ENCODE results near the gene LRMDA.

Gene LRMDA

DNA sequence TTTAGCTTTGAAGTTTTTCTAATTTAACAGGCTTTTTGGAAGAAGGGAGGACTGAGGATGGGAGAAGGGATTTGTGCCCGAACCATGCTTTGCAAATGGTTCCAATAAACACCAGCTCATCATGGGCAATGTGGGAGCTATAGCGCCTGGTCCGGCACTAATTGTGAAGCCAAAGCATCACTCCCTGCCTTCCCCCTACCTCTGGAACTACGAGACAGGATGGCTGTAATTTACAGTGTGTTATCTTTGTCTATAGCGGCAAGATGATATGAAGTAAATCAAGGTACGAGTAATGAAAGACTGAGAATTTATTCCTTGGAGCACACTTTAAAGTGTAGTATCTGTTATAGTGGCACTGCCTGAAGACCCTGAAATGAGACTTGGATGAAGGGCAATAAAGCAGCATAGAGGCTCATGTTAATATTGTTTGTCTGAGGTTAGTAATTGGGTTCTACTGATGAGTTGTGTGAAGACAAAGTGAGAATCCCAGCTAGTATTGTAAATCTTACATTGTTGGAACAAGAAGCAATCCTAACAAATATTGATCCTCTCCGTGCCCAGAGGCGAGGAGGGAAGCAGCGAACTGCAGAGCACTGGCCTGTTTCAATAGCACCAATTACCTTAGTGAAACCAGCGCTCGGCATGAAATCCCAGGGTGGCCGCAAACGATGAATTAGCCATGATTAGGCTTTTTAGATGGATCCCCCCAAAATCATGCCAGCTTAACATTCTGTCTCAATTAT, 507.1 kb downstream of the LRMDA start:
- no peak for DNase-seq

DNA sequence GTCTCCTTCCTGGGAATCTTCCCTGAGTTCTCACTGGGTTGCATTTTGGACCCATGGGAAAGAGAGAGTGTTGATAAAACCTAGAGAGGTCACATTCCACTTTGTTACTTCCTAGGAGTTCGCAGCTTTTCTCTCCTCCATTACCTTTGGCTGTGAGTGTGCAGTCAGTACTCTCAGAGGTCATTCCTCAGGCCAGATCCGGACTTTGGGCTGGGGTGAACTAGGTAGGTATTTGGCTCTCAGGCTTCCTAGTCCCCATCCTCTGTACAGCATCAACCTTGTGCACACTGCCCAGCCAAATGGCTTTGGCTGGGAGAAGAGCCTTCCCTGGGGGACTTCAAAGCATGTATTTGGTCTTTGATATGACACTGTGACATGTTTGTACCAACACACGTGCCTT, 508.1 kb downstream of the LRMDA start:
- no peak for DNase-seq

DNA sequence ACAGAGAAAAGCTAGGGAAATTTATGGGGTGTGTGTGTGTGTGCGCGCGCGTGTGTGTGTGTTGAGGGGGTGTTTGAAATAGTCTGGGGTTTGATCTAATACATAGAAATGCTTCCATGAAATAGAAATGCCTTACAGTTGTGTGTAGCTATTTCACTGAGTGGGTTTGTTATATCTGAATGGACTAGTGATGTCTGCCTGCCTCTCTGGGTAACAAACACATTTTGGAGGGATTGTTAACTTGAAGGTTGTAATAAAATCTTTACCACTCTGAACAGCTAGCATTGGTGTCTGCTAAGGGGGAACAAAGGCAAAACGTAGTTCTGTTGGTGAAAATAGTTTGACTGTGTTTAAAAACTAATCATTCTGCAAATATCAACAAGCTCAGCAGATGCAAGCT, 509.3 kb downstream of the LRMDA start:
- no peak for DNase-seq

DNA sequence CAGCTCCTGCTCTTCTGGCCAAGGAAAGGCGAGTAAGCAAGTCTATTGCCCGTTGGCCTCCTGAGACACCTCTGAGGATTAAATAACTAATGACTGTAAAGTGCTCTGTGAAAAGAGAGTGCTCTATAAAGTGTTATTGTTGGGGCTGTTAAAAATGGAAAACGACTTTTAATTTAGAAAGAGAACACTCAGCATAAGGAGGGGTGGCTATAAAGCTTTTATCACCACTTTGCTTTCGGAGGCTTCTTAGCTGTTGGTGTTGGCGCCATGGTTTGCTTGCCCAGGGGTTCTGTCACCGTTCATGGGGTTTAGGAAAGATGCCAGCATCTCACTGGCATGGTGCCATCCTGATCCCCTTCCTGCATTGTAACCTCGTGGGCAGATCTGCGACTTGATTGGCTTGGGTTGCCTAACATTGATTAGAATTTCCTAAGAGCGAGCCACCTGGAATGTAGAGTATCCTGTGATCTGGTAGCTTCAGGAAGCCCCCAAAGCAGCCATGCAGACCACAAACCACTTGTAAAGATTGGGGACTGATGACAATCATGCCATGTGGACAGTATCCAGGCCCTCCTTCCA, 509.9 kb downstream of the LRMDA start:
- DNase-seq, result no peak

DNA sequence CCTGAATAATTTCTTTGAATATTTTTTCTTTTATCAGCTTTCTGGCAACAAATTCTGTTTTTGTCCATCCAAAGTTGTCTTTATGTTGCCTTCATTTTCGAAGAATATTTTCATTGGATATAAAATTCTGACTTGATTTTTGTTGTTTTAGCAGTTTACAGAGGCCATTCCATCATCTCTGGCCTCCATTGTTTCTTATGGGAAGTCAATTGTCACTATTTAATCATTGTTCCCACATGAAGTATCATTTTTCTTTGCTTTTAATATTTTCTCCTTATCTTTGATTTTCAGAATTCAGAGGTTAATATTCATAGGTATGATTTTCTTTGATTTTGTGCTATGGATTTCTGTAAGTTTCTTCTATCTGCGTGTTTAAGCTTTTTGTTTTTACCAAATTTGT, 512.6 kb downstream of the LRMDA start:
- DNase-seq, result no peak

DNA sequence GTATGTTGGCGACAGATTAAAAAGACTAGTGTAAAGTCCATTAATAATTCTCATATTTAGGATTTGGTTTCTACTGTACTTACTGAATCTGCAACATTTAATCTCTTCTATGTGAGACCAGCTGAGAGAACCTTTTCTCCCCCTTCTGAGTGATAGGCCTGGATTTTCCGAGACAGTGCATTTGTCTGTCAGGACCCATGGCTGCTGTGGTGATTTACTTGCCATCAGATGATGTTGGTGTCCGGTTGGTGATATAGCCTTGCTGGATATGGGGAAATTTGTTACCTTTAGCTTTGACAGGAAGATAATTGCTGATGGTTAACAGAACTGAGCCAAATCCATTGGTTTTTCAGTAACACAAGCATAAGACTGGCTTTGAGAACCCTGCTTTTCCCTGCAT, 517.2 kb downstream of the LRMDA start:
- no peak for DNase-seq

DNA sequence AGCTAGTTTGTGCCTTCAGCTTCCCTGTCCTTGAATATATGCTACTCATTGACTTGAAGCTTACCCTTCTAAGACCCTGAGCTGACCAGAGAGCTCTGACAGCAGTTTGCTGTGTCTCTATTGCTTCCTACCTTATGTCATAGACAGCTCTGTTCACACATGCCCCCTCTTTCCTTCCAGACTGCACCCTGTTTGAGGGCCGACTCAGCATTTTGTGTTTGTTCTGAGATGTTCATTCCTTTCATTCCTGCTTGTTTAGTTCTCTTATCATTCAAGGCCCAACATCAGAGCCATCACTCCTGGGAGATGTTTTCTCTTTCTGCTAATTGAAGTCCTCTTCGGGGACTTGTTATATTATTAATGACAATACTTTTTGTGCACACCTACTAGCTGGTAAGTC, 518.9 kb downstream of the LRMDA start:
- DNase-seq, result no peak

DNA sequence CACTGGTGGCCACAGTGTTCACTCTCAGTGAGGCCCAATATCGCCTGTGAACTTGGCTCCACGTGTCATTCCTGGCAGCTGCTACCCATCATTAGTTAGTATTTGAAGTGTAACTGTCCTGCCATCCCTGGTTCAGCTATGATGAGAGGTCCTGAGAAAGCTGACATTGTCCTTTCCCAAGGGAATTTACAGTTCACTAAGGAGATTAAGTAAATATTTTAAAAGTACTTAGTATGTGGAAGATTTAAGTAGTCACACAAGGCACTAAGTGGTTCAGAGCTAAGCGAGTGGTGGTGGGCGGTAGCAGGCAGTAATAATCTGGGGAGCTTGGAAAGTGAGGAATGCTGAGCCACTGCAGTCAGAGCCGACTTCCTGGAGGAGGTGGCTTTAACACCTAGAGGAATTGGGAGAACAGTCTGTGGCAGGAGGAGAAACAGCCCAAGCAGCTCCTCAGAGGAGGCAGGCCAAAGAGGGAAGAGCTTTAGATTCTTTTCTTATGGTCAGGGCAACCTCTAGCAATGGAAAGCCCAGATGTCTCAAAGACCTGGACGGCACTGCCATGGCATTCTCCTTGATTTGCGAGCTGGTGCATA, 519.7 kb downstream of the LRMDA start:
- no peak for DNase-seq

DNA sequence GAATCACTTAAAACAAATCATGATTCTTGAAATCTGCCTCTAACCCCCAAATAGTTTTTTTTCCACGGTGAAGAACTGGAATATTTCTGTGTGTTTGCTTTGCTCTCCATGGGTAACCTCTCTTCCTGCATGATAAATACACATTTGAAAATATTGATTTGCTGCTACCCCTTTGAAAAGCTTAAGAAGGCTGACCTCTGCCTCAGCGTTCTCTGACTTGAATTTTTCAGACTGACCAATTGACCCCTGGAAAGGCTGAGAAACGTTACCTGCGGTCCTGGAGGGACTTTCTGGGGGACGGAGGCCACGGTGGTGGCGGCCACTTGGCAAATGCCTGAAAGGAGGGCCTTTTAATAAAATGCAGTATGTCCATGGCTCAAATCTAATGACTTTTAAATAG, 520.2 kb downstream of the LRMDA start:
- DNase-seq, result no peak

DNA sequence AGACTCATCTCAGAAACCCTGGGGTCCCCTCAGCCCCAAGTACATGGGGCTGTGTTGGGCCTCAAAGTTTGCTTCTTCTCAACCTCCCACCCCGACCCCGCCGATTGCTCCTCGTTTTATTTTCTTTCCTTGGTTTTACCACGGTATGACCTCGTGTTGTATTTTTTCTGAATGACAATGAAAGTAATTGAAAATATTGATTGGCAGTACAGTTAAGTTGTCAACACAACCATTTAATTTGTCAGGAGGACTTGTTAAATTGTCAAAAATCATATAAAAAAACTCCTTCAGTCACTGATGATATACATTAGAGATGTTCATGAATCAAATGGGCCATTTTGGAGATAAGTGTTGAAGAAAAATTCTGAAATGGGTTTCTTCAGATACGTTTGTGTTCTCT, 520.7 kb downstream of the LRMDA start:
- DNase-seq, result no peak

DNA sequence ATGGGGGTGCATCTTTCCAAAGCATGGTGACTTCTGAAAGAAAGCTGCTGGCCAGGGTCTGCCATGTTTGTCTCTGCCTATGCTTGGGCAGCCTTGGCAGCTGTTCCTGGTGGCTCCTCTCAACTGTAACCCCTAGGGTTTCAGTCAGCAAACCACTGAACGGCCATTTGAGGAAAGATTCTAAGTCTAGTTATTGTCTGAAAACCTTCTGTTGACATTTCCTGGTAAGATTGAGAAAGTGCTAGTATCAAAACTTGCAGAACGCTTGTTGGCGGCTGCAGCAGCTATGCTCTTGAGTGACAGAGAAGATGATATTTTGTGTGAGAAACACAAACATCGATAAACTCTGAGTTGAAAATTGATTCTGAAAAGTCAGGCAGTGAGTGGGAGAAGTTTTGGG, 523.1 kb downstream of the LRMDA start:
- DNase-seq, result no peak

DNA sequence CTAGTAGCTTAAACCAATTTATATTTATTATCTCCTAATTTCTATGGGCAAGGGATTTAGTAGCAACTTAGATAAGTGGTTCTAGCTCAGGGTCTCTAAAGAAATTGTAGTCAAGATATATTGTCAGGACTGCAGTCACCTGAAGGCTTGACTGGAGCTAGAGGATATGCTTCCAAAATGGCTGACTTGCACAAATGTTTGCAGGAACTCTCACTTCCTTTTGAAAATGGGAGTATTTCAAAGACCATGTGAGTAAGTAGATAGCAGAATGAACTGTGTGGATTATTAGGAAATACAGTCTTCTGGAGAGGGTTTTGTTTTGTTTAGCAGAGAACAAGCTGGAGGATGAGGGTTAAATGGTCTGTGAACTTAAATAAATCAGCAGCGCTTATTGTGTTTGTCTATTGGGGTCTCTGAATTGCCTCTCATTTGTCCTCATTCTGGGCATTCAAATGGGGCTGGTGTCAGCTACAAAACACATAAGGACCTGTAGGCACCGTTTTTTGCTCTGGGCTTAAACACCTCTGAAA, 524.6 kb downstream of the LRMDA start:
- DNase-seq, result no peak

DNA sequence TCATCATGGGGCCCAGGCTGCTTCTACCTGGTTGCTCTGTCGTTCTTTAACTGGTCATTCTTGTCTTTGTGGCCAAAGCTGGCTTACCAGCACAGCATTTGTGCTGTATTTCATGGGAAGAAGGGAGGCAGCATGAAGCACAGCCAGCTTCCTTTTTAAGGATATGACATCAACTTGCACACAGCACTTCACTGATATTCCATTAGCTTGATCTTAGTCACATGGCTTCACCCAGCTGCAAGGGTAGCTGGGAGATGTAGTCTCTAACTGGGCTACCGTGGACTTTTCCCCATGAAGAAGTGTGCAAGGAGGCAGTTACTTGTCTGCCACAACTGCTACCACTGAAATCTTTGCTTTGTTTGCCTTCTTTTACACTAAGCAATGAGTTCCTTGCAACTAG, 525.2 kb downstream of the LRMDA start:
- no peak for DNase-seq

DNA sequence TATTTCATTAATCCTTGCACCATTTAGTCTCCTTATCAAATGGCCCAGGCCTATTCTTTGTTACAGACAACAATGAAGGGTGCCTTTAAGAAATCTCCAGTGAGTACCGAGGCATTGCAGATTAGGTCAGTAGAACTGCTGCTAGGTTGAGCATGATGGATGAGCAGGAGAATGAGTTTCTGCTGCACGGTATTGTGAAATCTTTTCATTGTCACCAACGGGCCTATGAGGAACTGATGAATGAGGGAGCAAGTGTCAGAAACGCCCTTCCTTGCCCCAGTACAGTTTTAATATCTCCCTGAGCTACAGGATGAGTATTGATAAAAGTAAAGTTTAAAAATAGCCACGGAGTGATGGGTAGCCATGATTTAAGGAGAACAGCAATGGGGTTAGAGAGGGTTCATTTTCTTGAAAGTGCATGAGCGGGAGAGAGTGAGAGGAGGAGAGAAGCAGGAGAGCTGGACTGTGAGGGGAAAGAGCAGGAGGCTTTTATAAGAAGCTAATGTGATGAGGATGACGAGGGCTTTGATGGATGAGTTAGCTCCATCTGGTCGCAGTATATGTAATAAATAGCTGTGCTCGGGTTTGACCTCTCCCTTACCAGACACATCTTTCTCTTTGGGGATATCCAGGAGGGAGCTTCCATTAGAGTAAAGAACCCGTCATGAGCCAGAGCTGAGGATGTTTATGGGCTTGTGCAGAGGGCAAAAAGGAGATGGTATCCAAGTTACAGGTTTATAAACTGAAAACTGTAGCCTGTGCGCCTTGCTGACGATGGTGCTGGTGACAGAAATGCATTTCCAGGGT, 526.1 kb downstream of the LRMDA start:
- DNase-seq, result no peak

DNA sequence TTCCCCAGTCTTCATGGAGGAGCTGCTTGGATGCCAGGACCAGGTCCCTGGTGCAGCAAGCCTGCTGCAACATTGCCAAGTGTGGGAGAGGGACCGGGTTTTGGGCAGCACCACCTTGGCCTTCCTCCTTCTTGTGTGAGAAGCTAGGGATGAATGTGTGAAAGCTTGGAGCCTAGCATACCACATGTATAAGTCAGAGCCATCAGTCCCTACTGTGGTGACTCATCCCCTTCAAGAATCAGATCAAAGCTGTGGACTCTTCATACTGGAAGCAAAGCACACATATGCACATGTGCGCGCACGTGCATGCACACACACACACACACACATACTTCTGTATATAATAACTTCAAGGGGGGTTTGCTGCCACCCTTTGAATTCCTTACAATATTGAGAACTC, 527.8 kb downstream of the LRMDA start:
- no peak for DNase-seq

DNA sequence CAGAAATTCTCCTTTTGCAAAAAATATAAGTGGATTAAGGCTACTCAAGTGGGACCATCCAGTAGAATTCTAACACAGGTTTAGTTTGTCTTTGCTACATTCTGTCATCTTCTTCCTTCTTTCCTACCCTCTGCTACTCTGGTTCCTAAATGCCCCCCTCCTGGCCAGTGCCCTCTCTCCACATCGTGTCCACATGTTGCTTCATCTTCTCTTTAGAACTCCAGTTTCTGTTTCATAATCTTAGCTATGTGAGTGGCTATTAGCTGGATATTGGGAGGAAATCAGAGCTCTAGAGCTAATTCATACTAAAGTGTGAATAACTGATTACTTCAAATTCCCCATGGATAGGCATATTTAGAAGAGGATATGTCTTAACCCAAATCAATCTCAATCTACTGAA, 528.5 kb downstream of the LRMDA start:
- DNase-seq, result no peak

DNA sequence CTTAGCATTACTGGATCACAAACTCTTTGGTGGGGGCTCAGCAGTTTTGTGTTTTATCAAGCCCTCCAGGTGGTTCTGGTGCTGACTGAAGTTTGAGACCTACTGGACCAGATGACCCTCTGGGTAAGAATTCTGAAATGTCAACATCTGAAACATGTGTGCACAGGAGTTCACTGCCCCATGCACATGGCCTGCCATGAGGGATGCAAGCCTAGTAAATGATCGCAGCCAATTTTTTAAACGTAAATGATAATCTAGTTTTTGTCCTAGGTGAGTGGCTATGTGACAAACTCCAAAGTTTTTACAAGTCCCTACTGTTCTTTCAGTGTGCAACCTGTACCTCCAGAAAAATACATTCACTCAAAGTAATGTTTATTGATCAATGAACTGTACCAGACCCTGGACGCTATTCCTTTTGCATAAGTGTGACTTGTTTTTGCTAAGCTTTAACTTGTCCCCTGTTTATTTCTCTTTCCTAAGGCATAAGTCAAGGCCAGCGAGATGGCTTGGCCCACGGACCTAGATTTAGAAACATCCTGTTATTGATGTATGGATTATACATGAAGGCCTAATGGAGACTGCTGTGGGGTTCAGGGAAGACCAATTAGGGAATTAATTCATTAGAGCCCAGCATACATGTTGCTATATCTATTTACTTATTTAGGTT, 531.1 kb downstream of the LRMDA start:
- DNase-seq, result no peak

DNA sequence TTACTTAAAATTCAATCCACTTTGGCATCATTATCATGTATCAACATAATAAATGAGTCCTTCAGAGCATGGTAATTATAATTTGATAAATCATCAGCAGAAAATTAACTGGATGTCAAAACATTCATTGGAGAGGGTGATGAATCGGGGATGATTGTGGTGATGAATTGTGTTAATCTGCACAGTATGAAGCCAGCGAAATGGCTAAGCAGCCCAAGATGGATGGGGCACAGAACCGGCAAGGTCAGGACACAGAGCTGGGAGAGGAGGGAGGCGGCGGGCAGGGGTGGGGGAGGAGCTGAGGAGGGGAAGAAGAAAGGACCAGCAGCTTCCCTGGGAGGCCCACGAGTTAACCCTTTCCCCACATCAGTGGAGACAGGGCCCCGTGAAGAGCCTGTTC, 536.1 kb downstream of the LRMDA start:
- no peak for DNase-seq

DNA sequence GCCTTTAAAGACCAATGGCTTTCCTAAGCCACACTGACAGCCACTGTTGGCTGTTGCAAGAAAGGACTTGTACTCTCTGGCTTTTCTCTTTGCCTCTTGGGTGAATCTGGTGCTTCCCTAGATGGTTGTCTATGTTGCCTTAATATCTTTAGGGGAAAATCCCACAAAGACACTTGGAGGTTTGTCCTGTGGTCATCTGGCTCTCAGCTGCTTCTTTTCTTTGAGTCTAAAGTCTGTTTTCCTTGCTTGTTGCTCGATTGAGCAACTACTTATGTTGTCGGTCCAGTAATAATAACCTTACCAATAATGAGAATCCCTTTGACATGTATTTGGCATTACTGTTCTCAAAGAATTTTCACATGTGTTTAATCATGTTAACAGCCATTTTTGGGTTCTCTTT, 537.6 kb downstream of the LRMDA start:
- DNase-seq, result no peak

DNA sequence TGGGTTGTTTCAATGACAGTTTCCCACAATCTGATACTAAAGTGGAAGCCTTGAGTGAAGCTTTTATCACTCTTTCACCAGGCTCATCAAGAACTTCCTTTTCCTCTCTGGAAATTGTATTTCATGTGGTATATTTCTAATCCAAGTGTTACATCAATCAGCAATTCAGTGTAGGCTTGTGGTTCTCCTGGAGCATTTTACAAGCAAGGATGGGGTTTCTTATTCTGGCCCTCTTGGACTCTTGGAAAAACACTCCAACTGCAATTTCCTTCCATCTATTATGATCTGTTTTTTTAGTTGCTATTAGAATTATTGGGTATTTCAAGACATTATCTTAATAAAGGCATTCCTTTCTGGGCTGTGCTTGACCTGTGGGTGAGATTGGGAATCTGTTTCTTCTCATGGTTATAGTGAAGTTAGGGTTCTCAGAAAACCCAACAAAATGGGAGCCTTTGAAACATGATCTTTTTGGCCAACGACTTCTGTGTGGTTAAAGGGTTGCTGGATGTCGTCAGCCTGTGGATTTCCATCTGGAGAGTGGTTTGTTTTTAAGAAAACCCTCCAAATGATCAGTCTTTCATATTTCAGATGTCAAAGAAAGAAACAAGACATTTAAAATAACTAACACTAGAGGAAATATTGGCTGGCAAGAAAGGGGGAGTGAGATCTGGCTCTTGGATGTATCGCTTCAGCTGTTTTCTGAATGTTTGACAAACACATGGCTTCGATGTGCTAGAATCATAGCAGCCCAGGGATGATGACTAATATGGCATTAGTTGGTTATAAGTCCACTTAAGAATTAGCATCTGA, 540.2 kb downstream of the LRMDA start:
- DNase-seq, result no peak

DNA sequence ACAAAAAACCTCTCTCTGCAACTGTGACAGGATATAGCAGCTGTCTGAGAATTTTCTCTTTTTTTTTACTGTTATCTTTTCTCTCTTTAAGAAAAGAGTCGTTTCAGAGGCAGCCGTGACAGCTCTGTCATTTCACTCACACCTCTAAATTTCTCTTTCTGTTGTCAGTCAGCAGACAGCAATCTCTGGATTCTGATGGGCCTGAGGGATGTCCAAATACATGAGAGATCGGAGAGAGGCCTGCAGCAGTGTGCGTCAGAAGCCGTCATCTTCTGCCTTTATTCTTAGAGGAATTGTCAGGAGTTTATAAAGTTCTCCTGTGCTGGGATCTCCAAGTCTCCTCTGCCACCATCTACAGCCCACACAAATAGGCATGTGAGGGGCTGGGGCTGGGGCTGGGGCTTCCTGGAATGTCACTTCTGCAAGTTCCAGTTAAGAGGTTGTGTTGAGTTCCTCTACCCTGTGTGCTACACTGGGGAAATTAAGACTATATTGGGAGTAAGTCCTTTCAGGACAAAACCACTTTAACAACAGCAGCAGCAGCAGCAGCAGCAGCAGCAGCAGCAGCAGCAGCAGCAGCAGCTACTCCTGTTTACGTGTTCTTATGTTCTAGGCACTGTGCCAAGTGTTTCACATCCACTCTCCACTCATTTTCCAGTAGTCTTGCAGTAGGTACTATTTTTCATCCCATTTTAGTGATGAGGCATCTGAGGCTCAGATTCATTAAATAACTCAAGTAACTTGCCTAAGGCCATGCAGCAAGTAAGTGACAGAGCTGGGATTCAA, 541.3 kb downstream of the LRMDA start:
- no peak for DNase-seq

Measured in NK-92 treated with Interleukin-12 subunit alpha and Interleukin-12 subunit beta, amount 100 ng/mL, for 24 hours (cell line).